B cell (primary cell): Measurements from ENCODE around the gene TCF7. TPM values are rescaled to one million over a fixed set of nuclear protein-coding genes. Genes with fewer than 3 reads are reported as not detected.

Experiments used
- ATAC-seq: fragments of 200-7000 bp; cut with Tn5 transposase; one replicate; pipeline ENCODE4 v1.10.0; 2021; ENCODE audit warnings: low read depth, mild to moderate bottlenecking, moderate number of reproducible peaks, moderate library complexity
- CTCF ChIA-PET: fragments of 350-600 bp; sonication (Branson Sonifier 250); formaldehyde crosslinking; loops from one replicate; lab custom pipeline; 2021; ENCODE audit warnings: antibody characterized with exemption, inconsistent platforms; lab: Charles Lee
- POLR2A ChIA-PET: fragments of 350-600 bp; sonication (Branson Sonifier 250); formaldehyde crosslinking; loops from one replicate; lab custom pipeline; 2021; ENCODE audit warnings: antibody characterized with exemption; lab: Charles Lee
- DNase-seq: peaks from one replicate; pipeline ENCODE4 v3.0.0; 2013
- H2AFZ ChIP-seq: 2 replicates; pipeline ENCODE4 v1.6.1; 2012; ENCODE audit warnings: mild to moderate bottlenecking, low read depth, low read length; ENCODE audit not compliant: insufficient read depth, poor library complexity, severe bottlenecking
- H3K27ac ChIP-seq, 2 donors: 1 replicate in 1 of 2; 2 replicates in 1 of 2; pipeline ENCODE4 v1.5.1; 2012 to 2013; ENCODE audit warnings: low read length in 2 of 2, mild to moderate bottlenecking in 2 of 2, moderate library complexity in 1 of 2
- H3K27me3 ChIP-seq, 4 experiments: fragments of 200-600 bp in 1 of 4; sonication (generic) in 1 of 4; replicated peaks in 1 of 4; 1 replicate in 2 of 4; 2 replicates in 2 of 4; pipeline versions ENCODE4 v1.6.1 to v1.7.0; 2013 to 2016; ENCODE audit warnings: low read length in 3 of 4, mild to moderate bottlenecking in 2 of 4, mixed read lengths in 1 of 4, moderate library complexity in 1 of 4; ENCODE audit not compliant: insufficient read depth in 4 of 4, control insufficient read depth in 3 of 4; ENCODE audit errors: control extremely low read depth in 1 of 4
- H3K36me3 ChIP-seq, 2 experiments: replicated peaks in 1 of 2; 1 replicate in 1 of 2; 2 replicates in 1 of 2; pipeline versions ENCODE4 v1.6.1 to v1.7.1; 2013; ENCODE audit warnings: low read length in 1 of 2; ENCODE audit not compliant: insufficient read depth in 2 of 2, control insufficient read depth in 1 of 2; ENCODE audit errors: control extremely low read depth in 1 of 2, extremely low read depth in 1 of 2
- H3K4me1 ChIP-seq, 2 donors: fragments of 200-600 bp in 1 of 2; sonication (generic) in 1 of 2; 1 replicate in 1 of 2; 2 replicates in 1 of 2; pipeline versions ENCODE4 v1.5.1 to v1.6.1; 2013 to 2017; ENCODE audit warnings: low read length in 2 of 2; ENCODE audit not compliant: control insufficient read depth in 2 of 2, insufficient read depth in 2 of 2
- H3K4me2 ChIP-seq: replicated peaks from 2 replicates; pipeline ENCODE3; 2012; ENCODE audit warnings: mild to moderate bottlenecking, low read depth, low read length; ENCODE audit not compliant: poor library complexity, severe bottlenecking
- H3K4me3 ChIP-seq, 5 experiments: fragments of 200-600 bp in 1 of 5; sonication (generic) in 1 of 5; 1 replicate in 3 of 5; 2 replicates in 2 of 5; pipeline versions ENCODE4 v1.5.1 to v1.7.0; 2011 to 2016; ENCODE audit warnings: low read length in 4 of 5, mild to moderate bottlenecking in 4 of 5, low read depth in 2 of 5, control low read depth in 1 of 5, moderate library complexity in 1 of 5; ENCODE audit not compliant: insufficient read depth in 1 of 5; ENCODE audit errors: control extremely low read depth in 1 of 5, extremely low read depth in 1 of 5
- H3K79me2 ChIP-seq: fragments of 200-600 bp; sonication (generic); one replicate; pipeline ENCODE4 v1.6.0; 2016; ENCODE audit warnings: low read length; ENCODE audit not compliant: control insufficient read depth, insufficient read depth
- H3K9ac ChIP-seq: fragments of 200-600 bp; sonication (generic); 2 replicates; pipeline ENCODE4 v1.6.1; 2017; ENCODE audit warnings: mild to moderate bottlenecking, low read length, moderate library complexity
- H3K9me3 ChIP-seq, 3 donors: one replicate each; pipeline versions ENCODE4 v1.6.1 to v1.7.1; 2013; ENCODE audit warnings: low read length in 2 of 3; ENCODE audit not compliant: control insufficient read depth in 2 of 3, insufficient read depth in 1 of 3; ENCODE audit errors: control extremely low read depth in 1 of 3
- H4K20me1 ChIP-seq: 2 replicates; pipeline ENCODE4 v1.6.0; 2012; ENCODE audit warnings: mild to moderate bottlenecking, low read length; ENCODE audit not compliant: insufficient read depth, control insufficient read depth, poor library complexity, severe bottlenecking
- H3K27ac Mint-ChIP-seq: one replicate; pipeline ENCODE4 v1.8.0; 2021; ENCODE audit warnings: mixed read lengths
- H3K27me3 Mint-ChIP-seq: one replicate; pipeline ENCODE4 v1.8.0; 2021; ENCODE audit warnings: mixed read lengths
- H3K4me1 Mint-ChIP-seq: one replicate; pipeline ENCODE4 v1.8.0; 2021; ENCODE audit warnings: mixed read lengths
- H3K4me3 Mint-ChIP-seq: one replicate; pipeline ENCODE4 v1.8.0; 2021; ENCODE audit warnings: mixed read lengths
- H3K9me3 Mint-ChIP-seq: one replicate; pipeline ENCODE4 v1.8.0; 2022; ENCODE audit warnings: mixed read lengths; ENCODE audit not compliant: insufficient read depth
- CTCF ChIP-seq: fragments of 200-600 bp; IDR thresholded peaks from one replicate; pipeline ENCODE4 v1.8.0; 2022; ENCODE audit warnings: antibody characterized with exemption, mild to moderate bottlenecking
- EZH2 ChIP-seq: IDR thresholded peaks from 2 replicates; pipeline ENCODE4 v1.6.1; 2012; ENCODE audit warnings: borderline replicate concordance, low read depth, mild to moderate bottlenecking, moderate library complexity, low read length; ENCODE audit not compliant: insufficient read depth, poor library complexity, severe bottlenecking
- WGBS: methylation state at CpG from one replicate; pipeline ENCODE4 v1.1.5; 2013; ENCODE audit warnings: missing lambda C conversion rate; ENCODE audit not compliant: insufficient coverage; 5-methylcytosine and 5-hydroxymethylcytosine counted together
- intact Hi-C: fragments of 100-400 bp; cut with micrococcal nuclease; formaldehyde crosslinking; loops from one replicate; pipeline ENCODE4 v1.10.0; 2022
- polyA plus RNA-seq: library from polyadenylated mRNA; depleted of rRNA; stranded (reverse); fragments of >200 nt; gene quantifications from 2 replicates; pipeline ENCODE4 v1.2.3, GENCODE V29; 2012
- total RNA-seq, 2 donors: library from RNA; stranded (reverse); fragments of 120-200 nt in 1 of 2; gene quantifications; 1 replicate in 1 of 2; 2 replicates in 1 of 2; pipeline versions ENCODE4 v1.2.3 to v1.2.4, GENCODE V29; 2013 to 2022

TCF7 gene
- total and polyA plus RNA-seq, 2 donors (not counting 1 experiment from before 2014, with no cell fraction given): 26.8 to 61.1 TPM

DNA sequence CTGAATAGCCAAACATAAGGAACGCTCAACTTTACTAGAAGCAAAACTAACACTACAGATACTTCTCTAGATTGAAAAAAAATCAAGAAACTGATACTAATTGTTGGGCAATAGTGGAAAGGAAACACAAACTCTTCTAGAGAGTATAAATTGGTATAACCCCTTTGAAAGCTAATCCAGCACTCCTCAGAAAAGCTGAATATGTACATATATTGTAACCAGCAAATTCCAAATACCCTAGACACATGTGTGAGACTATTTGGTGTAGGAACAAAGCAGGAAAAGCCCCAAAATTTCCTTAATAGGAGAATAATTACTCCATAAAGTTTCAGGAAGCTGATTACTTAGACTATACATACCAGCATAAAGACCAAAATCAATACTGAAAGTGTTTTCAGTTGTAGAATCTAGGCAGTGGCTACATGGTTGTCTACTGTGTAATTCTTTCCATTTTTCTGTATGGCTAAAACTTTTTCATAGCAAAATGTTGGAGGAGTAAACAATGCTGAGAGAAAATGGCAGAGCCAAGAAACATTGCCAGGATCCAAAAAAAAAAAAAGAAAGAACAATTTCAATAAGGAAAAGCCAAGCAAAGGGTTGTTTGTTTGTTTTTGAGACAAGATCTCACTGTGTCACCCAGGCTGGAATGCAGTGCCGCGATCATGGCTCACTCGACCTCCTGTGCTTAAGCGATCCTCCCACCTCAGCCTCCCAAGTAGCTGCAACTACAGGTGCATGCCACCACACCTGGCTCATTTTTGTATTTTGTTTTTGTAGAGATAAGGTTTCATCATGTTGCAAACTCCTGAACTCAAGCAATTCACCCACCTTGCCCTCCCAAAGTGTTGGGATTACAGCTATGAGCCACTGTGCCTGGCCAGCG lies 47.3 kb downstream of the TCF7 start:
- no peaks in the 10 kb centered on the region for H3K27me3 ChIP-seq
- no peaks in the 10 kb centered on the region for H3K27me3 Mint-ChIP-seq
- peaks cover 31% of the 10 kb centered on the region for H3K79me2 ChIP-seq
- H3K4me3 ChIP-seq: no peak overlapping the region
- DNase-seq: no peak
- H3K4me3 Mint-ChIP-seq: no peak overlapping the region
- ChIA-PET CTCF (interaction anchor here (0.6 to 1.6 kb wide), 8 partner anchors 8 to 499 kb away, joined by 3 to 13 read pairs (median 3); no protein-coding TSS in a partner anchor), POLR2A (no interaction called here)
- no peak for ATAC-seq
- intact Hi-C loops: no loop called here
- no peak overlapping the region for H3K9ac ChIP-seq
- TF ChIP-seq EZH2: no peak
- no peak for TF ChIP-seq CTCF
- H3K27ac ChIP-seq: no peak overlapping the region
- WGBS: 100% methylated on average over 1 of the region's 6 CpGs
- H2AFZ ChIP-seq: no peak overlapping the region
- H3K4me2 ChIP-seq: no peak overlapping the region
- H3K4me1 Mint-ChIP-seq: no peaks in the 10 kb centered on the region
- no peaks in the 10 kb centered on the region for H3K4me1 ChIP-seq
- H3K9me3 Mint-ChIP-seq: no peaks in the 10 kb centered on the region
- H3K9me3 ChIP-seq: peaks cover 0 to 6% (median 0%) of the 10 kb centered on the region in 3 donors
- H3K36me3 ChIP-seq: peaks cover 15 to 81% of the 10 kb centered on the region in 2 experiments
- no peak overlapping the region for H3K27ac Mint-ChIP-seq
- peaks cover 42% of the 10 kb centered on the region for H4K20me1 ChIP-seq

DNA sequence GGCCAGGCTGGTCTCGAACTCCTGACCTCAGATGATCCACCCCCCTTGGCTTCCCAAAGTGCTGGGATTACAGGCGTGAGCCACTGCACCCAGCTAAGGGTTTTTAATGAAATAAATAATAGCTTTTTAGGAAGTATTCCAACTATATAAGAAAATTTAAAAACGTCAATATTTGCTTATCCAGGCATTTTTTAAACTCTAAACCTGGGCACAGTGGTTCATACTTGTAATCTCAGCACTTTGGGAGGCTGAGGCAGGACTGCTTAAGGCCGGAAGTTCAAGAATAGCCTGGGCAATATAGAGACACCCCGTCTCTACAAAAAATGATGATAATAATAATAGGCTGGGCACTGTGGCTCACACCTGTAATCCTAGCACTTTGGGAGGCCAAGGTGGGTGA lies 48.1 kb downstream of the TCF7 start:
- TF ChIP-seq EZH2 (no peak), CTCF (no peak)
- WGBS: no CpG with 5 or more reads among the region's 5 CpGs
- H3K4me3 Mint-ChIP-seq: no peak overlapping the region
- peaks cover 0 to 6% (median 0%) of the 10 kb centered on the region in 3 donors for H3K9me3 ChIP-seq
- no peaks in the 10 kb centered on the region for H3K27me3 ChIP-seq
- peaks cover 42% of the 10 kb centered on the region for H4K20me1 ChIP-seq
- ChIA-PET POLR2A (no interaction called here), CTCF (interaction anchor here (0.7 to 1.1 kb wide), 3 partner anchors 9 to 22 kb away, joined by 3 read pairs; no protein-coding TSS in a partner anchor)
- peaks cover 12 to 84% of the 10 kb centered on the region in 2 experiments for H3K36me3 ChIP-seq
- no peaks in the 10 kb centered on the region for H3K27me3 Mint-ChIP-seq
- no peak overlapping the region for H3K27ac ChIP-seq
- H3K4me3 ChIP-seq: no peak overlapping the region
- H3K4me1 Mint-ChIP-seq: no peaks in the 10 kb centered on the region
- intact Hi-C loops: no loop called here
- ATAC-seq: no peak
- H3K9me3 Mint-ChIP-seq: no peaks in the 10 kb centered on the region
- H3K79me2 ChIP-seq: peaks cover 35% of the 10 kb centered on the region
- H3K4me1 ChIP-seq: no peaks in the 10 kb centered on the region
- no peak overlapping the region for H3K4me2 ChIP-seq
- no peak overlapping the region for H3K27ac Mint-ChIP-seq
- H3K9ac ChIP-seq: no peak overlapping the region
- no peak overlapping the region for H2AFZ ChIP-seq
- no peak for DNase-seq
